GM21526 (cell line): ENCODE data around the gene HHAT.
A peak's percentile ranks its signal among the peaks of the same experiment; 100 is the strongest.

Experiments
- ATAC-seq: cut with Tn5 transposase; IDR thresholded peaks from one replicate; pipeline ENCODE4 v1.9.1; 2021; ENCODE audit warnings: moderate library complexity; ENCODE audit not compliant: unreplicated experiment, low FRiP score

Gene HHAT

DNA sequence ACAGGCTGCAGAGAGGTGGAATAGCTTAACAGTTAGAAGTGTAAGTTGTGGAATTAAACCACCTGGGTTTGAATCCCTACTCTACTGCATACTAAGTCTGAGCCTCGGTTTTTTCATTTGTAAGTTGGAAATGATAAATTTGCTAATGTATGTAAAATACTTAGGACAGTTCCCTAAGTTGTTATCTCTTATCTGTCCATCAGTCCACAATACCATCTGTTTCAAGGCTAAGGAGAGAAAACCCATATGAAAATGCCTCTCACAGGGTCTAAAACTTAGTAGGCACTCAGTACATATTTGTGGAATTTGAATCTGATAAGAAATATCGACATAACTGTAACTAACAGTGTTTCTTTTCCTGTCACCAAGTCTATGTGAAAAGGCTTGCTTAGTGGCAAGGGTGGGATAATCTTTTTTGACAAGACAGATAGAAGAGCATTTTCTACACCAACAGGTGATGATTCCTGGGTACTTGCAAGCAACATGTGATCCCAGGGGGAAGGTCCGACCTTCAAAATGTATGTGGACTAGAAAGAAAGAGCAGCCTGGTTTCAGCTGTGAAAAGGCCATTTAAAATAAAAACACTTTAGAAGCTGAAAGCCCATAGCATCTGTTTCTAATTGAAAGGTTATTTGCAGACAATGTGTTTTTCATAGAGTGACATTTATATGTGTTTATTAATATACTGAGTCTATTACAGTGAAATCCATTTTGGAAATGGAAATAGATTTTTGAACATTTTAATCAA lies 202.9 kb downstream of the HHAT start:
- no peak for ATAC-seq

DNA sequence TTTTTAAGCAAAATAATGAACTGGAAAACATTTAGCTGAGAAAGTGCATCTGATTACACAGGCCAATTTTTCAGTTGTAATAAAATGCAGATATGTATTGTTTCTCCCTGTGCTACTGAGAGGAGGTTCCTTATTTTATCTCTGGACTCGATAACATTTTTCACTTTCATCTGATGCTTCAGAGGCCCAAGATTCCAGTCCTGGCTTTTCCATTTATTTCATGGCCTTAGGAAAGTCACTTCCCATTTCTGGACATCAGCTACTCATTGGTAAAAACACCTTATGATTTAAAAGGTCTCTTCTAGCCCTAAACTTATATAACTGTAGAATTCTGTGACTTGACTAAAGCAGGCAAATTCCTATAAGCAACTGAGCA lies 203.5 kb downstream of the HHAT start:
- no peak for ATAC-seq

- ATAC-seq = no peak
These were observed 207.1 kb downstream of the HHAT start for GRCh38 chr1:210535761-210536160.

GRCh38 chr1:210536254-210536961 lies 207.7 kb downstream of the HHAT start:
- ATAC-seq = no peak

GRCh38 chr1:210540288-210540687 lies 211.6 kb downstream of the HHAT start:
- ATAC-seq = no peak

GRCh38 chr1:210541680-210542358 lies 213.1 kb downstream of the HHAT start:
- ATAC-seq = no peak

GRCh38 chr1:210551899-210552298 lies 223.2 kb downstream of the HHAT start:
- no peak for ATAC-seq

GRCh38 chr1:210553711-210554110 lies 225.0 kb downstream of the HHAT start:
- no peak for ATAC-seq

DNA sequence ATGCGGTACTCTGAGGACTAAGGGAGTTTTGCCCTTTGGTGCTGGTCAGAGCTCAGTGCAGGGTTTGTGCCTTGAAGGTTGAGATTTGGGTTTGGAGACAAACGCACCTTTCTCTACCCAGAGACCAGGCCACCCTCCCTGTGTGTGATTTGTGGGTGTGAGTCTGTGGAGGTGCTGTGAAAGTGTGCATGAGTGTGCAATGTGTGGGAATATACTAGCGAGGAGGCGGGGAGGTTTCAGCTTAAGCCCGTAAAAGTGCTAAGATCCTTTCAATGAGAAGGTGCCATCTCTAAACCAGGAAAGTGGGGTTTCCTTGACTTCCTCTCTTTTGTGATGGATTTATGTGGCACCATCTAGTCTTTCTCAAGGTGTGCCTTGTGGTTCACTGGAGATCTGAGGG lies 225.7 kb downstream of the HHAT start:
- no peak for ATAC-seq

DNA sequence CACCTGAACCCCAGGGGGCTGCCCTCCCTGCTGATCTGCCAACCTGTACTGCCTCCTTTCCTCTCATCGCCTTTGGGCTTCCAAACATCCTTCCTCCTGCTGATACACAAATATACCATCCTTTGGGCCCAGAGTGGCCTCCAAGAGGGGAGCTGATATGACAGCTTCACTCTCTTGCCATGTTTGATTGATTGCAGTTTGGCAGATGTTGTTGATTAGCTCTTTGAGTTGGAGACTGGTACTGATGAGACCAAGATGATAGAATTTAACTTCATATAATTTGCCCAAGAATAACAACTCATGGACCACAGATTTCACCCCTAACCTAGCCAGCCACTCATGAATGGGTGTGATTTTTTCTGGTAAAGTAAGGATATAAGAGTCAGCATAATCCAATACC lies 227.8 kb downstream of the HHAT start:
- no peak for ATAC-seq

DNA sequence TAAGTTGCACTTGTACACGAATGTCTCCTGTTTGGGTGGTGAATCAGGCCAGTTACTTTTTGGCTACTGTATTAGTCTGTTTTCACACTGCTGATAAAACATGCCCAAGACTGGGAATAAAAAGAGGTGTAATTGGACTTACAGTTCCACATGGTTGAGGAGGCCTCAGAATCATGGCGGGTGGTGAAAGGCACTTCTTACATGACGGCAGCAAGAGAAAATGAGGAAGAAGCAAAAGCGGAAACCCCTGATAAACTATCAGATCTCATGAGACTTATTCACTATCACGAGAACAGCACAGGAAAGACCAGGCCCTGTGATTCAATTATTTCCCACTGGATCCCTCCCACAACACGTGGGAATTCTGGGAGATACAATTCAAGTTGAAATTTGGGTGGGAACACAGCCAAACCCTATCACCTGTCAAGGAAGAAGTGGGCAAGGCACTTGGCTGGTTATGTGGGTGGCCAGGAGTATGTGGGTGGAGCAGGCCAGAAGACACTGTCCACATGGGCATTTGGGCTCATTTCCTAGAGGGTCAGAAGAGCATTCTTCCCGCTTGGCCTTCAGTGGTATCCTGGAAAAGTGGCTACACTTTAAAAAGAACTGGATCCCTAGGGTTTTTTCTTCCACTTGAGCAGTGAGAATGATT lies 228.8 kb downstream of the HHAT start:
- ATAC-seq = no peak

GRCh38 chr1:210558302-210558701 lies 229.6 kb downstream of the HHAT start:
- no peak for ATAC-seq

- no peak for ATAC-seq
These were observed 236.6 kb downstream of the HHAT start for GRCh38 chr1:210565306-210565705.

DNA sequence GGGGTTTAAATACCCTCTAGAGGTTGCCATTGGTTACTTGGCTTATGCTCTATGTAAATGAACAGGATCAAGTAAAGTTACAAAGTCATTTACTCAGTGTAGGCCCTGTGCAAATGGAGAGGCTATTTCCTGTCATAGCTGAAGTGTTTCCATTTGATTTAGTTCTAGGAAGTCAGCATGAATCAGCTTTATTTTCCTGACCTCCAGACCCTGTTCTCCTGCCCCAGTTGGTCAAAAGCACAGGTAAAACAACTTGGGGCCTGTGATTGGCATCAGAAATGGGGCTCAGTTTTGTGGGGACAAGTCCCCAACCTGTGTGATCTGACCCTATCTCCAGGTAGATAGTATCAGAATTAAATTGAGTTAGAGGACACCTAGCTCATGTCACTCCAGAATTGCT lies 239.9 kb downstream of the HHAT start:
- ATAC-seq = no peak

DNA sequence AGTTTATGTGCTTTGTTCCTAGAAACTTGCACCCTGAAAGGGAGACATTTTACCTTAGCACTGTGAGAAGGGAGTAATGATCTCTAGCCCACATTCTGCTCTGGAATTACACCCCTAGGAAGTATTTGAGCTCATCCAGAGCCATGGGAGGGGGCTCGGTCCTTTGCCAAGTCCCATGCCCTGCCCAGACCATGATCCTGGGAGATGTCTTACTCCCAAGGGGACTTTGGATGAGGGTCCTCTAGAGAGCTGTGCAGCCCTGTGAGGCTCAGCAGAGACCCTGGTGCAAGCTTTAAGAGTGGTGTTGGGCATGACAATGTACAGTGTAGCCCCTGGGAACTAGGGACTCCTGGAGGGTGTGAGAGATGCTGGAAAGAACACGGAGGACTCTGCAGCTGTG lies 241.4 kb downstream of the HHAT start:
- ATAC-seq = no peak

GRCh38 chr1:210571356-210572284 lies 242.9 kb downstream of the HHAT start:
- no peak for ATAC-seq

GRCh38 chr1:210573141-210573540 lies 244.4 kb downstream of the HHAT start:
- no peak for ATAC-seq

GRCh38 chr1:210582205-210582970 lies 253.7 kb downstream of the HHAT start:
- ATAC-seq = peak; percentile 57

DNA sequence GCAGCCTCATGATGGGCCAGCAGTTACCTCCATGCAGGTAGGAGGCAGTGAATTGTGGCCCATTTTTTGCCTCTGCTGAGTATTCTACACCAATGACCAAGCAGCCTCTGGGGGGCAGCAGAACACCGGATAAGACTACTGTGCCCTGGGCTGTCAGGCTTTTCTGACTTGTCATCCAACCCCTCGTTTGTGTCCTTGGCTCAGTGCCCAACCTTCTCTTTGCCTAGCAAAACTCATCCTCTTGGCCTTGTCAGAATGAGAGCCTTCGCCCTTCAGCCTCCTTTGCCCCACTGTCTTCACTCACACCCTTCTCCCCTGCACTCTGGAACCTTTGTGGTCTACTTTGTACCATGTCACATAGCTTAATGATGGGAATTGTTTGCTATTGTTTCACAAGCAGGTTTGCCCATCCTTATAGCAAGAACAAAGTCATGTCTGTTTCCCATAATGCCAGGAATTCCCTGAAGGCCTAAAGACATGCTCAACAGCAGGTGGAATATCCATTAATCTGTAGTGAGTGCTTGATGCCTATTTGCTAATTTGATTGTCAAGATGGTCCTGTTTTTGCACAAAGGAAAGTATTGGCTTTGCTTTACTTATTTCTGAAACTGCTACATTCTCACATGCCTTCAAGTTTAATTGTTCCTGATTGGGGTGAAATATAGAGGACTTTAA lies 255.9 kb downstream of the HHAT start:
- peak; percentile 92 for ATAC-seq
